ENCODE measurements around the gene PIM1. TPM values are rescaled to one million over a fixed set of nuclear protein-coding genes. Genes with fewer than 3 reads are reported as not detected.
"Not testable (repeated sequence)": the region's sequence is repeated elsewhere in the genome, so short reads cannot be mapped to it uniquely, and the experiment has no call there.

Gene PIM1
- total RNA-seq, 1 experiment from 2014 or later, result 33.3 TPM

GRCh38 chr6:37171201-37171969 is 1.4 kb downstream of the PIM1 start:
- DNase-seq (ENCODE audit: low read depth), result peak; percentile 51

- peak; percentile 95 for DNase-seq (ENCODE audit: low read depth)
Observed at GRCh38 chr6:37171970-37172812, 2.2 kb downstream of the PIM1 start.

- DNase-seq (ENCODE audit: low read depth), result no peak
Observed at GRCh38 chr6:37172912-37173492, 3.0 kb downstream of the PIM1 start.

- DNase-seq (ENCODE audit: low read depth), result no peak
Observed at GRCh38 chr6:37173493-37174195, 3.7 kb downstream of the PIM1 start.

GRCh38 chr6:37174196-37174514 is 4.2 kb downstream of the PIM1 start:
- DNase-seq (ENCODE audit: low read depth), result no peak

- no peak for DNase-seq (ENCODE audit: low read depth)
Observed at GRCh38 chr6:37174515-37175331, 4.8 kb downstream of the PIM1 start.

GRCh38 chr6:37175332-37176267 is 5.6 kb downstream of the PIM1 start:
- no peak for DNase-seq (ENCODE audit: low read depth)

- no peak for DNase-seq (ENCODE audit: low read depth)
Observed at GRCh38 chr6:37176268-37177076, 6.5 kb downstream of the PIM1 start.

- no peak for DNase-seq (ENCODE audit: low read depth)
Observed at GRCh38 chr6:37177077-37177934, 7.4 kb downstream of the PIM1 start.

- no peak for DNase-seq (ENCODE audit: low read depth)
Observed at GRCh38 chr6:37177935-37178517, 8.1 kb downstream of the PIM1 start.

- DNase-seq (ENCODE audit: low read depth), result no peak
Observed at GRCh38 chr6:37180075-37180474, 10.1 kb downstream of the PIM1 start.

GRCh38 chr6:37180610-37181009 is 10.7 kb downstream of the PIM1 start:
- peak; percentile 30 for DNase-seq (ENCODE audit: low read depth)

GRCh38 chr6:37182736-37183590 is 13.0 kb downstream of the PIM1 start:
- no peak for DNase-seq (ENCODE audit: low read depth)

- DNase-seq (ENCODE audit: low read depth), result not testable (repeated sequence)
Observed at GRCh38 chr6:37185949-37186720, 16.2 kb downstream of the PIM1 start.

GRCh38 chr6:37187321-37188022 is 17.5 kb downstream of the PIM1 start:
- no peak for DNase-seq (ENCODE audit: low read depth)

Measured in Daoy (cell line).